ENCODE data around the gene ARFGAP2. TPM values are rescaled to one million over a fixed set of nuclear protein-coding genes. Genes with fewer than 3 reads are reported as not detected.
"Not testable (repeated sequence)": the region's sequence is repeated elsewhere in the genome, so short reads cannot be mapped to it uniquely, and the experiment has no call there.

Gene ARFGAP2
- total RNA-seq, 1 donor from 2014 or later: 78.7 TPM

GRCh38 chr11:47125083-47125482 is 51.6 kb downstream of the ARFGAP2 start:
- H3K36me3 Mint-ChIP-seq (ENCODE audit: low read depth, unreplicated experiment): no peaks in the 10 kb centered on the region
- TF ChIP-seq CTCF (IDR thresholded peaks at IDR 0.05; ENCODE audit: unreplicated experiment): no peak
- no peaks in the 10 kb centered on the region for H3K27me3 Mint-ChIP-seq (ENCODE audit: unreplicated experiment)
- DNase-seq (ENCODE audit: low spot score): no peak
- H3K27ac Mint-ChIP-seq (ENCODE audit: unreplicated experiment): no peak overlapping the region
- peaks cover 2% of the 10 kb centered on the region for H3K4me1 Mint-ChIP-seq (ENCODE audit: unreplicated experiment)
- H3K4me3 Mint-ChIP-seq (ENCODE audit: unreplicated experiment): no peak overlapping the region
- H3K9me3 Mint-ChIP-seq (ENCODE audit: unreplicated experiment): no peaks in the 10 kb centered on the region

DNA sequence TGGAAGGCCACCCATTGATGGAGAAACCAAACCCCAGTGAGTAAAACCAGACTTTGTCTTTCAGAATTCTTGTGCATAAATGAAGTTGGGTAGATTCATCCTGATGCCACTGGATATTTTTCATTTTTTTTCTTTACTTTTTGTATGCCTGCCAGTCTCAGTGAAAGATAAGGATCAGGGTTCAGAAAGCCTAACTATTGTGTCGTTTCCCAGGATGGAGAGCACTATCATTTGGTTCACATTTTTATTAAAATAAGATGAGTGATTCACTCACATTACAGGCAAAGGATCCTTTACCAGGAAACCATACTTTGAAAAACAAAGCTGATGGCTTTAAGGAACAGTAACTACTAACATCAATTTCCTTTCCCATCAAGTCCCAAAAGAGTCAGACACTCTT is 52.0 kb downstream of the ARFGAP2 start:
- no peaks in the 10 kb centered on the region for H3K9me3 Mint-ChIP-seq (ENCODE audit: unreplicated experiment)
- no peak overlapping the region for H3K4me3 Mint-ChIP-seq (ENCODE audit: unreplicated experiment)
- H3K27ac Mint-ChIP-seq (ENCODE audit: unreplicated experiment): no peak overlapping the region
- TF ChIP-seq CTCF (IDR thresholded peaks at IDR 0.05; ENCODE audit: unreplicated experiment): no peak
- no peaks in the 10 kb centered on the region for H3K36me3 Mint-ChIP-seq (ENCODE audit: low read depth, unreplicated experiment)
- H3K27me3 Mint-ChIP-seq (ENCODE audit: unreplicated experiment): no peaks in the 10 kb centered on the region
- no peak for DNase-seq (ENCODE audit: low spot score)
- H3K4me1 Mint-ChIP-seq (ENCODE audit: unreplicated experiment): peaks cover 2% of the 10 kb centered on the region

- TF ChIP-seq CTCF (IDR thresholded peaks at IDR 0.05; ENCODE audit: unreplicated experiment): no peak
- Mint-ChIP-seq H3K27ac (ENCODE audit: unreplicated experiment) (no peak overlapping the region), H3K27me3 (ENCODE audit: unreplicated experiment) (no peaks in the 10 kb centered on the region), H3K36me3 (ENCODE audit: low read depth, unreplicated experiment) (no peaks in the 10 kb centered on the region), H3K4me3 (ENCODE audit: unreplicated experiment) (no peak overlapping the region), H3K4me1 (ENCODE audit: unreplicated experiment) (peaks cover 2% of the 10 kb centered on the region), H3K9me3 (ENCODE audit: unreplicated experiment) (no peaks in the 10 kb centered on the region)
- no peak for DNase-seq (ENCODE audit: low spot score)
Observed at GRCh38 chr11:47123094-47123493, 53.6 kb downstream of the ARFGAP2 start.

GRCh38 chr11:47121731-47122130 is 54.9 kb downstream of the ARFGAP2 start:
- no peaks in the 10 kb centered on the region for H3K9me3 Mint-ChIP-seq (ENCODE audit: unreplicated experiment)
- no peak for DNase-seq (ENCODE audit: low spot score)
- TF ChIP-seq CTCF (IDR thresholded peaks at IDR 0.05; ENCODE audit: unreplicated experiment): no peak
- no peaks in the 10 kb centered on the region for H3K27me3 Mint-ChIP-seq (ENCODE audit: unreplicated experiment)
- H3K4me1 Mint-ChIP-seq (ENCODE audit: unreplicated experiment): peaks cover 2% of the 10 kb centered on the region
- H3K4me3 Mint-ChIP-seq (ENCODE audit: unreplicated experiment): no peak overlapping the region
- no peak overlapping the region for H3K27ac Mint-ChIP-seq (ENCODE audit: unreplicated experiment)
- H3K36me3 Mint-ChIP-seq (ENCODE audit: low read depth, unreplicated experiment): no peaks in the 10 kb centered on the region

DNA sequence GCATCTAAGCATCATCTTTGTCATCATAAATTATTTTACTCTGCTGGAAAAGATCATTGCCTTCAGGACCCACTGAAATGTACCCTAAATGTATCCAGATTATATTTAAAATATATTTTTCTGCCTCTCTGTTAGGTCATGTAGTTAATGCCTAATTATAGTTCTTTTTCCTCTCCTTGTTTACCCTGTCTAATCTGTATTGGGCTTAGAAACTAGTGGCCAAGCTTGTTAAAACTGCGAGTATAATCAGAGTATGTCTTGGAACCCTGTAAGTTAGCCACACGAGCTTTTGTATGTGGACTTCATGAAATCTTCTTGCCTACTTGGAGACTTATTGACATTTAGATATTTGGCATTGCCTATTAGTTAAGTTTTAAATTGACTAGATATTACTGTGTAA is 55.6 kb downstream of the ARFGAP2 start:
- no peak for TF ChIP-seq CTCF (IDR thresholded peaks at IDR 0.05; ENCODE audit: unreplicated experiment)
- no peak for DNase-seq (ENCODE audit: low spot score)
- Mint-ChIP-seq H3K27me3 (ENCODE audit: unreplicated experiment) (no peaks in the 10 kb centered on the region), H3K27ac (ENCODE audit: unreplicated experiment) (no peak overlapping the region), H3K4me3 (ENCODE audit: unreplicated experiment) (no peak overlapping the region), H3K4me1 (ENCODE audit: unreplicated experiment) (peaks cover 2% of the 10 kb centered on the region), H3K36me3 (ENCODE audit: low read depth, unreplicated experiment) (no peaks in the 10 kb centered on the region), H3K9me3 (ENCODE audit: unreplicated experiment) (no peaks in the 10 kb centered on the region)

- not testable (repeated sequence) for H3K4me1 Mint-ChIP-seq (ENCODE audit: unreplicated experiment); H3K9me3 Mint-ChIP-seq (ENCODE audit: unreplicated experiment); H3K27ac Mint-ChIP-seq (ENCODE audit: unreplicated experiment); H3K36me3 Mint-ChIP-seq (ENCODE audit: low read depth, unreplicated experiment); H3K4me3 Mint-ChIP-seq (ENCODE audit: unreplicated experiment); H3K27me3 Mint-ChIP-seq (ENCODE audit: unreplicated experiment); DNase-seq (ENCODE audit: low spot score)
Observed at GRCh38 chr11:47118958-47119688, 57.6 kb downstream of the ARFGAP2 start.

Data from endothelial cell (in vitro differentiated cells).